Breast epithelium (tissue), 3 donors: ENCODE measurements around the gene TMX2.
A peak's percentile ranks its signal among the peaks of the same experiment; 100 is the strongest.

Experiments
- POLR2A ChIP-seq: fragments of 450-650 bp; IDR thresholded peaks from one replicate; pipeline ENCODE4 v1.6.1; 2016; ENCODE audit warnings: antibody characterized with exemption, mild to moderate bottlenecking, moderate library complexity
- POLR2AphosphoS5 ChIP-seq, 3 donors: sonication (generic); formaldehyde crosslinking; IDR thresholded peaks; one replicate each; pipeline ENCODE4 v1.6.1; 2017; ENCODE audit warnings: antibody characterized with exemption in 3 of 3
- TF ChIP-seq, protein P1 (sequence below), 3 donors: fragments of 450-650 bp; IDR thresholded peaks; one replicate each; pipeline ENCODE4 v1.5.1; 2016 to 2017; ENCODE audit warnings: antibody characterized with exemption in 3 of 3, mild to moderate bottlenecking in 3 of 3, moderate library complexity in 3 of 3

DNA sequence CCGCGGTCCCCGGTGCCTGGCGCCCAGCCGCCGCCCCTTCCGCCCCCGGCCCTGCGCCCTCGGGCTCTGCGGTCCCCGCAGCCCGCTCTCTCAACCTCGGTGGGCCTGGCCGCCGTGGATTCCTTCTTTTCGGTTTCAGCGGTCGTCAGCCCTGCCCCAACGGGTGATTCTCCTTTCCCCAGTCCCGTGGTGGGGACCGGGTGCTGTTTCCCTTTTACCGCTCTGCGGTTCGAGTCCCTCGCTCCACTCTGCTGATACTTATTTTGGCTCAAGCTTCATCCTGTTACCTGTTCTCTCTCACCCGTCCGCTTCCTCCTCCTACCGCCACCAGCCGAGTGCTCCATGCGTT is 44.0 kb upstream of the TMX2 start:
- TF ChIP-seq, protein P1, sequence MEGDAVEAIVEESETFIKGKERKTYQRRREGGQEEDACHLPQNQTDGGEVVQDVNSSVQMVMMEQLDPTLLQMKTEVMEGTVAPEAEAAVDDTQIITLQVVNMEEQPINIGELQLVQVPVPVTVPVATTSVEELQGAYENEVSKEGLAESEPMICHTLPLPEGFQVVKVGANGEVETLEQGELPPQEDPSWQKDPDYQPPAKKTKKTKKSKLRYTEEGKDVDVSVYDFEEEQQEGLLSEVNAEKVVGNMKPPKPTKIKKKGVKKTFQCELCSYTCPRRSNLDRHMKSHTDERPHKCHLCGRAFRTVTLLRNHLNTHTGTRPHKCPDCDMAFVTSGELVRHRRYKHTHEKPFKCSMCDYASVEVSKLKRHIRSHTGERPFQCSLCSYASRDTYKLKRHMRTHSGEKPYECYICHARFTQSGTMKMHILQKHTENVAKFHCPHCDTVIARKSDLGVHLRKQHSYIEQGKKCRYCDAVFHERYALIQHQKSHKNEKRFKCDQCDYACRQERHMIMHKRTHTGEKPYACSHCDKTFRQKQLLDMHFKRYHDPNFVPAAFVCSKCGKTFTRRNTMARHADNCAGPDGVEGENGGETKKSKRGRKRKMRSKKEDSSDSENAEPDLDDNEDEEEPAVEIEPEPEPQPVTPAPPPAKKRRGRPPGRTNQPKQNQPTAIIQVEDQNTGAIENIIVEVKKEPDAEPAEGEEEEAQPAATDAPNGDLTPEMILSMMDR (IDR thresholded peaks at IDR 0.05), result peak in 1 of 3 donors; percentile 6
- TF ChIP-seq POLR2A (no peak), POLR2AphosphoS5 (IDR thresholded peaks at IDR 0.05) (no peak)
